ENCODE results near the gene C16orf96. TPM values are rescaled to one million over a fixed set of nuclear protein-coding genes. Genes with fewer than 3 reads are reported as not detected.

C16orf96 gene
- total RNA-seq, 6 donors from 2014 or later = 0.24 to 1.0 (median 0.46) TPM; not detected in 1

DNA sequence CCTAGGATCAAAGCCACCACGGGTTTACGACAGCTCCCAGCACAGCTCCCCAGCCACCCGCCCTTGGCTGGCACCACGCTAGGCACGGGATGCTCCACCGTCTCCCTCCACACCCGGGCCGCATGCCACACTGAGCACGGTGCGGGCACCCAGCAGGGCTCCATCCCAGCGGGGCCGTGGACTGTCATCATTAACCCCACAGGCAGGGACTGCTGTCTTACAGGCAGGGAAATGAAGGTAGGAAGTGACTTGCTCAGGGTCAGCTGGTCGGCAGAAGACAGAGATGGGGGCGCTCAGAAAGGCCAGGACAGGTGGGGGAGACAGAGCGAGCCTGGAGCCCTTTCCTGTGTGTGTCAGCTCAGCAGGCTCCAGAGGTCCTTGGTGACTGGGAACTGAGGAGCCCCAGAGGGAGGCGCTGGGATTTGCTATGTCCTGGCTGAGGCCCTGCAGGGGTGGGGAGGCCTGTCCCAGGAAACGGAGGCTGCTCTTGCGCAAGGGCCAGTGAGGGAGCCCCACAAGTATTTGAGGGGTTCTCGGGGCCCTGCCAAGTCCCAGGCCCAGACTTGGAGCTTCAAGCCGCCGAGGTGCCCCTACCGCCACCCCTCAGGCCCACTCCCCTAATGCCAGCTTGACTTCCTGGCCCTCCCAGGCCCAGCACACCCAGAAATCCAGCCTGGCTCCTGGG, 55.3 kb downstream of the C16orf96 start:
- WGBS, 2 donors = 75 to 83% methylated on average over 14 to 22 of the region's 22 CpGs
- Histone ChIP-seq H3K4me3 (no peak overlapping the region), H3K9me3 (no peaks in the 10 kb centered on the region), H3K36me3 (peaks cover 13 to 32% (median 20%) of the 10 kb centered on the region in 4 donors), H3K27ac (no peak overlapping the region), H3K27me3 (no peaks in the 10 kb centered on the region), H3K4me1 (peaks cover 33 to 49% (median 39%) of the 10 kb centered on the region in 4 donors)
- DNase-seq = peak; percentile 54 to 79
- no peak for ATAC-seq (ENCODE audit: low FRiP score in 2 of 2)
- TF ChIP-seq POLR2AphosphoS5 (IDR thresholded peaks at IDR 0.05) (no peak), EP300 (IDR thresholded peaks at IDR 0.05) (no peak), POLR2A (IDR thresholded peaks at IDR 0.05) (no peak)
- TF ChIP-seq, protein P1, sequence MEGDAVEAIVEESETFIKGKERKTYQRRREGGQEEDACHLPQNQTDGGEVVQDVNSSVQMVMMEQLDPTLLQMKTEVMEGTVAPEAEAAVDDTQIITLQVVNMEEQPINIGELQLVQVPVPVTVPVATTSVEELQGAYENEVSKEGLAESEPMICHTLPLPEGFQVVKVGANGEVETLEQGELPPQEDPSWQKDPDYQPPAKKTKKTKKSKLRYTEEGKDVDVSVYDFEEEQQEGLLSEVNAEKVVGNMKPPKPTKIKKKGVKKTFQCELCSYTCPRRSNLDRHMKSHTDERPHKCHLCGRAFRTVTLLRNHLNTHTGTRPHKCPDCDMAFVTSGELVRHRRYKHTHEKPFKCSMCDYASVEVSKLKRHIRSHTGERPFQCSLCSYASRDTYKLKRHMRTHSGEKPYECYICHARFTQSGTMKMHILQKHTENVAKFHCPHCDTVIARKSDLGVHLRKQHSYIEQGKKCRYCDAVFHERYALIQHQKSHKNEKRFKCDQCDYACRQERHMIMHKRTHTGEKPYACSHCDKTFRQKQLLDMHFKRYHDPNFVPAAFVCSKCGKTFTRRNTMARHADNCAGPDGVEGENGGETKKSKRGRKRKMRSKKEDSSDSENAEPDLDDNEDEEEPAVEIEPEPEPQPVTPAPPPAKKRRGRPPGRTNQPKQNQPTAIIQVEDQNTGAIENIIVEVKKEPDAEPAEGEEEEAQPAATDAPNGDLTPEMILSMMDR (IDR thresholded peaks at IDR 0.05) = no peak

DNA sequence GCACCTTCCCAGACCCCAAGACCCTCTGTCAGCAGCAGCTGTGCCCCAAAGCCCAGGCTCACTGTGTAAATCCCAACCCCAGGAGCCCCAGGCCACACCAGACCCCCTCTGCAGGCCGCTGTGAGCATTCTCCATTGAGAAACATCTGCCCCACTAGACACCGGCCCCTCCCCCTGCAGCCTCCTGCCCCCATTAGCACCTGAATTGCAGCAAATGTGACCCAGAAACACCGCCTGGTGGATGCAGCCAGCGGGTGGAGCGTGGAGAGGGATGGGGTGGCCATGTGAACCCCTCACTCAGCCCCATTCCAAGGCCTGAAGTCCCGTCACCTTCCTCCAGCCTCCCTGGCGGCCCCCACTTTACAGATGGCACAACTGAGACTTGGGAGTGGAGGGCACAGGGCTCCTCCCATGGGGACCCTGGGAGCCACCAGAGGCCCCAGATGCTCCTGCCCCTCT, 56.4 kb downstream of the C16orf96 start:
- 80 to 92% methylated on average over 2 to 7 of the region's 7 CpGs for WGBS, 2 donors
- peaks cover 42 to 59% (median 49%) of the 10 kb centered on the region in 4 donors for H3K4me1 ChIP-seq
- ATAC-seq (ENCODE audit: low FRiP score in 2 of 2) (no peak), DNase-seq (no peak)
- peak overlapping the region in 3 of 4 donors; percentile 96 to 100 (median 97) for H3K4me3 ChIP-seq
- TF ChIP-seq, protein P1 (IDR thresholded peaks at IDR 0.05) = no peak
- TF ChIP-seq EP300 (IDR thresholded peaks at IDR 0.05) (no peak), POLR2AphosphoS5 (IDR thresholded peaks at IDR 0.05) (no peak), POLR2A (IDR thresholded peaks at IDR 0.05) (no peak)
- H3K9me3 ChIP-seq = no peaks in the 10 kb centered on the region
- no peaks in the 10 kb centered on the region for H3K27me3 ChIP-seq
- peaks cover 13 to 30% (median 18%) of the 10 kb centered on the region in 4 donors for H3K36me3 ChIP-seq
- H3K27ac ChIP-seq = peak overlapping the region in 2 of 4 donors; percentile 90 to 96

DNA sequence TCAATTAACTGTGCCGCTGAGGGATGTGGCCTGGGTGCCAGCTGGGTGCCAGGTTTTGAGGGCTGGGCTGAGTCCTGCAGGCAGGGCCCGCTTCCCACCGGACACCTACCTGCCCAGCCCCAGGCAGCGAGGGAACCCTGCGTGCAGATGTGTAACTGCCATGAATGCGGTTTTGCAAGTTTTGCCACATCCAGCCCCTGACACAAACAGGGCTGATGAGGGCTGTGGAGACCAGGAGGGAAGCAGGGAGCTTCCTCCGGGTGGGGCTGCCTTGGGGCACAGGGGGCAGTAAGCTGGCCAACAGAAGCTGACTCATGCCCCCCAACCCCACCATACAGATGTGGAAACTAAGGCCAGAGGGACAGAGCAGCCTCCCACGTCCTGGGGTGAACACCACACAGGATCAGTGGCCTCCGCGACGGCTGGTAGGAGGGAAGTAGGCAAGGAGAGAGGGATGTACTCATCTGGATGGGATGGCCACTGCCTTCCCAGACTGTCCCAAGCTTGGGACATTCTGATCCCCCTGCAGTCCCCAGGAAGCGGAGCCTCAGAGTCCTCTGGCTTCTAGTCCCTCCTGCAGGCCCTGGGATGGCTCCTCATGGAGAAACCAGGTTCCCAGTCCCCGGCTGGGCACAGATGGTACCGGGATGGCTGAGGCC, 57.0 kb downstream of the C16orf96 start:
- 49 to 62% methylated on average over 5 to 11 of the region's 14 CpGs for WGBS, 2 donors
- Histone ChIP-seq H3K27ac (peak overlapping the region; percentile 90 to 96 (median 92)), H3K4me3 (peak overlapping the region; percentile 90 to 100 (median 96)), H3K36me3 (peaks cover 9 to 24% (median 14%) of the 10 kb centered on the region in 4 donors), H3K4me1 (peaks cover 48 to 65% (median 55%) of the 10 kb centered on the region in 4 donors), H3K27me3 (no peaks in the 10 kb centered on the region), H3K9me3 (no peaks in the 10 kb centered on the region)
- no peak for TF ChIP-seq POLR2AphosphoS5 (IDR thresholded peaks at IDR 0.05)
- TF ChIP-seq POLR2A (IDR thresholded peaks at IDR 0.05) = no peak
- no peak for TF ChIP-seq EP300 (IDR thresholded peaks at IDR 0.05)
- TF ChIP-seq, protein P1 (IDR thresholded peaks at IDR 0.05) = no peak
- no peak for DNase-seq
- no peak for ATAC-seq (ENCODE audit: low FRiP score in 2 of 2)

DNA sequence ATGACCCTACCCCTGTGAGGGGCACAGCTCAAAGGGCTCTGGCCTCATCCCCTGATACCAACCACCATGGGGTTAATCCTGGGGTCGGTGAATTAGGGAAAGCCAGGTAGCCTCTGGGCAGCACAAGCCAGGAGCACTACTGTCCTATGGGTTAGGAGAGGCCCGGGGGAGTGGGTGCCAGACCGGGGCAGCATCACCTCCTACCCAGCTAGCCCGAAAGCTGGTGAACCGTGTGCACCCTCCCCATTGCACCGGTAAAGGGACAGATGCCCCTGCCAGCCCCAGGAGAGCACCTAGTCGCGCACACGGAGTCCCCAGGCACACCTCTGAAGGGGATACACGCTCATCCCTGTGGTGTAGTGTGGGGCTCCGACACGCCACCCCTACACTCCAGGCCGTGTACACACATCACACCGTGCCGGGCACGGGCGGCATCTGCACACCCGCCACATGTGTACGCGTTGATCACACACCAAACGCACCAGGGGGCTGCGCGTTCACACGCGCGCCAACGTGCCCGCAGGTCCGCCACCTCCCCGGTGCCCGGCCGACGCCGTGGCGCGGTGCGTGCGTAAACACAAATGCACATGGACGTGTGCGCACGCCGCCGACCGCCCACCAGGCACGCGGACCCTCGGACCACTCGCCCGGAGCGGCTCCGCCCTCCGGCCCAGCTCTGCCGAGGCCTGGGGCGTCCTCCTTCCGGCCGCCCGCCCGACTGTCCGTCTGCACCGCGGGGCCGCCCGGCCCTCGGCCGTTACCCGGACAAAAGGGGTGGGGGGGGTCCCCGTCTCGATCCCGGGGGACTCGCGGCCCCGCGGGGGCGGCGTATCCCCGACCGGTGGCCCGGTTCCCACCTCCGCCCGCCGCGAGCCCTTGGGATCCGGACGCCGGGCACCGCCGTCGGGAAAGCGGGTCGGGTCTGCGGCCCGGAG, 57.8 kb downstream of the C16orf96 start:
- TF ChIP-seq POLR2AphosphoS5 (IDR thresholded peaks at IDR 0.05) = no peak
- TF ChIP-seq, protein P1 (IDR thresholded peaks at IDR 0.05) = peak in 1 of 6 experiments; percentile 4
- TF ChIP-seq EP300 (IDR thresholded peaks at IDR 0.05) = no peak
- TF ChIP-seq POLR2A (IDR thresholded peaks at IDR 0.05) = no peak
- H3K4me1 ChIP-seq = peaks cover 49 to 71% (median 60%) of the 10 kb centered on the region in 4 donors

More for the DNA sequence above, 57.8 kb downstream of the C16orf96 start:
- Histone ChIP-seq H3K4me3 (peak overlapping the region; percentile 90 to 100 (median 96)), H3K9me3 (no peaks in the 10 kb centered on the region), H3K36me3 (peaks cover 3 to 16% (median 6%) of the 10 kb centered on the region in 4 donors), H3K27me3 (no peaks in the 10 kb centered on the region), H3K27ac (peak overlapping the region; percentile 90 to 96 (median 92))
- WGBS, 2 donors = 0 to 1% methylated on average over 15 to 48 of the region's 92 CpGs
- ATAC-seq (ENCODE audit: low FRiP score in 2 of 2) (no peak), DNase-seq (peak in 1 of 2 donors; percentile 93)
